HG03469 (cell line): ENCODE results near the gene SRGAP1.

ENCODE experiments used
- ATAC-seq: cut with Tn5 transposase; IDR thresholded peaks from one replicate; pipeline ENCODE4 v1.9.1; 2021; ENCODE audit warnings: mild to moderate bottlenecking, moderate library complexity, moderate number of reproducible peaks; ENCODE audit not compliant: unreplicated experiment

Gene SRGAP1

GRCh38 chr12:63844391-63845341 lies at the start of gene SRGAP1:
TSS of gene SRGAP1 (plus strand) at chr12:63844700. CDS start at chr12:63844817, 117 bp downstream.
- ATAC-seq = peak; percentile 7

GRCh38 chr12:63795032-63795687 lies 49.3 kb upstream of the SRGAP1 start:
- no peak for ATAC-seq

GRCh38 chr12:63795944-63796343 lies 48.6 kb upstream of the SRGAP1 start:
- no peak for ATAC-seq

- ATAC-seq = no peak
Measured at GRCh38 chr12:63802012-63802608, 42.4 kb upstream of the SRGAP1 start.

- ATAC-seq = no peak
Measured at GRCh38 chr12:63804746-63805145, 39.8 kb upstream of the SRGAP1 start.

GRCh38 chr12:63805704-63806672 lies 38.5 kb upstream of the SRGAP1 start:
- no peak for ATAC-seq

GRCh38 chr12:63808631-63809030 lies 35.9 kb upstream of the SRGAP1 start:
- ATAC-seq = no peak

GRCh38 chr12:63809566-63809965 lies 34.9 kb upstream of the SRGAP1 start:
- no peak for ATAC-seq

GRCh38 chr12:63811334-63811733 lies 33.2 kb upstream of the SRGAP1 start:
- no peak for ATAC-seq

GRCh38 chr12:63811755-63812154 lies 32.7 kb upstream of the SRGAP1 start:
- ATAC-seq = no peak

- peak; percentile 35 for ATAC-seq
Measured at GRCh38 chr12:63814146-63814772, 30.2 kb upstream of the SRGAP1 start.

GRCh38 chr12:63815482-63815852 lies 29.0 kb upstream of the SRGAP1 start:
- no peak for ATAC-seq

GRCh38 chr12:63816031-63816430 lies 28.5 kb upstream of the SRGAP1 start:
- no peak for ATAC-seq

- ATAC-seq = no peak
Measured at GRCh38 chr12:63820427-63820826, 24.1 kb upstream of the SRGAP1 start.

GRCh38 chr12:63821781-63822251 lies 22.7 kb upstream of the SRGAP1 start:
- no peak for ATAC-seq

GRCh38 chr12:63822352-63822751 lies 22.1 kb upstream of the SRGAP1 start:
- ATAC-seq = no peak

GRCh38 chr12:63823040-63823439 lies 21.5 kb upstream of the SRGAP1 start:
- no peak for ATAC-seq

- ATAC-seq = peak; percentile 90
Measured at GRCh38 chr12:63826006-63826585, 18.4 kb upstream of the SRGAP1 start.

- no peak for ATAC-seq
Measured at GRCh38 chr12:63828867-63829266, 15.6 kb upstream of the SRGAP1 start.

GRCh38 chr12:63836046-63836445 lies 8.5 kb upstream of the SRGAP1 start:
- ATAC-seq = no peak
